GM12864 (cell line): ENCODE data around the gene ANKS1B.
A peak's percentile ranks its signal among the peaks of the same experiment; 100 is the strongest.

ENCODE experiments used
- DNase-seq: peaks from one replicate; pipeline ENCODE4 v3.0.0-alpha.2; 2011; ENCODE audit warnings: low read depth
- H3K4me3 ChIP-seq: 2 replicates; pipeline ENCODE4 v1.5.1; 2011; ENCODE audit warnings: mild to moderate bottlenecking, low read depth, low read length, control low read depth
- CTCF ChIP-seq: IDR thresholded peaks from 2 replicates; pipeline ENCODE4 v1.5.1; 2011; ENCODE audit warnings: low read depth, mild to moderate bottlenecking, moderate library complexity, low read length, control low read depth, inconsistent platforms; ENCODE audit errors: missing control alignments

Gene ANKS1B

GRCh38 chr12:98954506-98954905 is 1030.2 kb downstream of the ANKS1B start:
- no peak for TF ChIP-seq CTCF
- H3K4me3 ChIP-seq, result no peak overlapping the region
- no peak for DNase-seq

- no peak for DNase-seq
- H3K4me3 ChIP-seq, result no peak overlapping the region
- TF ChIP-seq CTCF, result no peak
These were observed 1033.3 kb downstream of the ANKS1B start for GRCh38 chr12:98951406-98951805.

- no peak overlapping the region for H3K4me3 ChIP-seq
- DNase-seq, result no peak
- TF ChIP-seq CTCF, result no peak
These were observed 1036.3 kb downstream of the ANKS1B start for GRCh38 chr12:98948343-98948949.

- H3K4me3 ChIP-seq, result no peak overlapping the region
- no peak for TF ChIP-seq CTCF
- no peak for DNase-seq
These were observed 1038.9 kb downstream of the ANKS1B start for GRCh38 chr12:98945864-98946263.

- DNase-seq, result no peak
- TF ChIP-seq CTCF, result no peak
- no peak overlapping the region for H3K4me3 ChIP-seq
These were observed 1044.8 kb downstream of the ANKS1B start for GRCh38 chr12:98939926-98940325.

GRCh38 chr12:98939350-98939749 is 1045.4 kb downstream of the ANKS1B start:
- H3K4me3 ChIP-seq, result no peak overlapping the region
- peak; percentile 47 for TF ChIP-seq CTCF
- no peak for DNase-seq

GRCh38 chr12:98935847-98936246 is 1048.9 kb downstream of the ANKS1B start:
- no peak for TF ChIP-seq CTCF
- no peak overlapping the region for H3K4me3 ChIP-seq
- no peak for DNase-seq
